H1 (cell line): Measurements from ENCODE around the gene RELL2. TPM values are rescaled to one million over a fixed set of nuclear protein-coding genes. Genes with fewer than 3 reads are reported as not detected.

Experiments used
- CTCF ChIA-PET: fragments of 300-600 bp; sonication (Branson Sonifier 250); formaldehyde crosslinking; loops from one replicate; lab custom pipeline; 2021; ENCODE audit not compliant: partially characterized antibody; lab: Charles Lee
- POLR2A ChIA-PET: fragments of 300-600 bp; sonication (Branson Sonifier 250); formaldehyde crosslinking; loops from one replicate; lab custom pipeline; 2021; ENCODE audit warnings: inconsistent platforms; ENCODE audit not compliant: partially characterized antibody; lab: Charles Lee
- DNase-seq, 2 experiments: peaks; one replicate each; pipeline versions ENCODE4 v3.0.0 to v3.0.0-alpha.2; 2010 to 2022; ENCODE audit warnings: low spot score in 2 of 2, low read depth in 1 of 2, mixed read lengths in 1 of 2
- FAIRE-seq: peaks from 2 replicates; lab custom pipeline; 2011; peaks lifted over from hg19 to GRCh38; lab: Jason Lieb, UNC
- H2AFZ ChIP-seq: 2 replicates; pipeline ENCODE4 v1.8.1; 2012; ENCODE audit warnings: low read length, inconsistent platforms
- H2AK5ac ChIP-seq: 2 replicates; pipeline ENCODE4 v1.6.1; 2013; ENCODE audit warnings: low read depth, low read length
- H2BK120ac ChIP-seq: replicated peaks from 2 replicates; pipeline ENCODE3; 2013; ENCODE audit warnings: low read depth, low read length, inconsistent platforms
- H2BK12ac ChIP-seq: 2 replicates; pipeline ENCODE4 v1.6.1; 2013; ENCODE audit warnings: low read depth, low read length
- H2BK15ac ChIP-seq: 2 replicates; pipeline ENCODE4 v1.6.1; 2013; ENCODE audit warnings: low read length
- H2BK20ac ChIP-seq: 2 replicates; pipeline ENCODE4 v1.6.1; 2013; ENCODE audit warnings: low read length
- H2BK5ac ChIP-seq: 2 replicates; pipeline ENCODE4 v1.6.1; 2013; ENCODE audit warnings: low read depth, low read length
- H3K14ac ChIP-seq: 2 replicates; pipeline ENCODE4 v1.6.1; 2013; ENCODE audit warnings: inconsistent platforms; ENCODE audit not compliant: insufficient read length
- H3K18ac ChIP-seq: 2 replicates; pipeline ENCODE4 v1.6.1; 2013; ENCODE audit warnings: low read length; ENCODE audit errors: extremely low read depth
- H3K23ac ChIP-seq: 2 replicates; pipeline ENCODE4 v1.6.1; 2013; ENCODE audit warnings: inconsistent platforms; ENCODE audit not compliant: insufficient read length
- H3K23me2 ChIP-seq: 2 replicates; pipeline ENCODE4 v1.6.1; 2013; ENCODE audit warnings: low read depth, low read length
- H3K27ac ChIP-seq: 2 replicates; pipeline ENCODE4 v1.6.1; 2011; ENCODE audit warnings: low read depth, low read length, inconsistent platforms
- H3K27me3 ChIP-seq, 4 experiments: replicated peaks in 1 of 4; 1 replicate in 1 of 4; 2 replicates in 3 of 4; pipeline versions ENCODE4 v1.6.1 to v1.8.1; 2011 to 2013; ENCODE audit warnings: low read length in 3 of 4, mild to moderate bottlenecking in 3 of 4, inconsistent platforms in 2 of 4, mixed read lengths in 2 of 4, moderate library complexity in 1 of 4; ENCODE audit not compliant: control insufficient read depth in 3 of 4, insufficient read depth in 3 of 4; ENCODE audit errors: extremely low read depth in 1 of 4
- H3K36me3 ChIP-seq, 4 experiments: 2 replicates each; pipeline versions ENCODE4 v1.6.1 to v1.8.1; 2011 to 2013; ENCODE audit warnings: mild to moderate bottlenecking in 4 of 4, low read length in 3 of 4, moderate library complexity in 2 of 4, control low read depth in 1 of 4, inconsistent platforms in 1 of 4; ENCODE audit not compliant: insufficient read depth in 4 of 4, control insufficient read depth in 2 of 4
- H3K4ac ChIP-seq: replicated peaks from 2 replicates; pipeline ENCODE3; 2013; ENCODE audit warnings: low read length, low read depth, mixed read lengths, inconsistent platforms; ENCODE audit not compliant: insufficient read length
- H3K4me1 ChIP-seq, 4 experiments: replicated peaks in 1 of 4; 1 replicate in 1 of 4; 2 replicates in 3 of 4; pipeline versions ENCODE4 v1.6.1 to v1.8.1; 2011 to 2013; ENCODE audit warnings: low read length in 3 of 4, inconsistent platforms in 2 of 4, mixed read lengths in 1 of 4; ENCODE audit not compliant: insufficient read depth in 4 of 4, control insufficient read depth in 3 of 4
- H3K4me2 ChIP-seq, 2 experiments: 2 replicates each; pipeline versions ENCODE4 v1.6.1 to v1.8.1; 2011 to 2013; ENCODE audit warnings: low read depth in 2 of 2, low read length in 2 of 2, control low read depth in 1 of 2, inconsistent platforms in 1 of 2, mild to moderate bottlenecking in 1 of 2; ENCODE audit not compliant: insufficient read depth in 1 of 2
- H3K4me3 ChIP-seq, 4 experiments: fragments of 200-600, 300-600 bp in 1 of 4; sonication (generic), shearing (Covaris generic), sonication (Bioruptor Twin) in 1 of 4; 2 replicates each; pipeline versions ENCODE4 v1.5.1 to v1.8.1; 2011 to 2016; ENCODE audit warnings: low read length in 4 of 4, low read depth in 3 of 4, control low read depth in 2 of 4, inconsistent platforms in 2 of 4, mild to moderate bottlenecking in 2 of 4, mixed read lengths in 1 of 4, moderate library complexity in 1 of 4; ENCODE audit not compliant: insufficient read depth in 2 of 4; ENCODE audit errors: extremely low read depth in 1 of 4
- H3K56ac ChIP-seq: replicated peaks from 2 replicates; pipeline ENCODE3; 2013; ENCODE audit warnings: low read depth, mild to moderate bottlenecking, mixed read lengths, low read length, inconsistent platforms; ENCODE audit not compliant: insufficient read length
- H3K79me1 ChIP-seq: 2 replicates; pipeline ENCODE4 v1.6.1; 2013; ENCODE audit warnings: low read depth, low read length, control low read depth
- H3K79me2 ChIP-seq, 2 experiments: 2 replicates each; pipeline versions ENCODE4 v1.6.1 to v1.8.1; 2012 to 2013; ENCODE audit warnings: low read length in 2 of 2, mild to moderate bottlenecking in 2 of 2, inconsistent platforms in 1 of 2; ENCODE audit not compliant: insufficient read depth in 2 of 2, control insufficient read depth in 1 of 2
- H3K9ac ChIP-seq, 4 experiments: replicated peaks in 1 of 4; 1 replicate in 1 of 4; 2 replicates in 3 of 4; pipeline versions ENCODE4 v1.6.1 to v1.8.1; 2011 to 2013; ENCODE audit warnings: low read depth in 3 of 4, low read length in 3 of 4, control low read depth in 2 of 4, mild to moderate bottlenecking in 2 of 4, moderate library complexity in 2 of 4, inconsistent platforms in 1 of 4; ENCODE audit errors: extremely low read depth in 1 of 4
- H3K9me3 ChIP-seq, 2 experiments: 2 replicates each; pipeline versions ENCODE4 v1.6.1 to v1.8.1; 2012 to 2013; ENCODE audit warnings: mild to moderate bottlenecking in 2 of 2, moderate library complexity in 2 of 2, control low read depth in 1 of 2, inconsistent platforms in 1 of 2, low read depth in 1 of 2, low read length in 1 of 2, mixed read lengths in 1 of 2; ENCODE audit not compliant: insufficient read depth in 2 of 2
- H4K20me1 ChIP-seq, 2 experiments: replicated peaks in 1 of 2; 2 replicates each; pipeline versions ENCODE3 to v1.8.1; 2011 to 2013; ENCODE audit warnings: inconsistent platforms in 2 of 2, low read length in 2 of 2, mild to moderate bottlenecking in 1 of 2; ENCODE audit not compliant: insufficient read depth in 2 of 2, control insufficient read depth in 1 of 2
- H4K5ac ChIP-seq: 2 replicates; pipeline ENCODE4 v1.6.1; 2013; ENCODE audit warnings: low read length, low read depth, mixed read lengths, inconsistent platforms; ENCODE audit not compliant: insufficient read length
- H4K8ac ChIP-seq: 2 replicates; pipeline ENCODE4 v1.8.0; 2013; ENCODE audit warnings: mild to moderate bottlenecking, moderate library complexity, low read length, inconsistent platforms; ENCODE audit not compliant: insufficient read depth; ENCODE audit errors: extremely low read depth
- H4K91ac ChIP-seq: replicated peaks from 2 replicates; pipeline ENCODE3; 2013; ENCODE audit warnings: low read length, mixed read lengths, inconsistent platforms; ENCODE audit not compliant: insufficient read length
- BCL11A ChIP-seq, 2 experiments: IDR thresholded peaks; one replicate each; pipeline ENCODE4 v1.6.1; 2011; ENCODE audit warnings: low read depth in 2 of 2, low read length in 2 of 2, mild to moderate bottlenecking in 2 of 2
- CTCF ChIP-seq, 3 experiments: IDR thresholded peaks; 1 replicate in 2 of 3; 2 replicates in 1 of 3; pipeline versions ENCODE4 v1.5.1 to v1.6.1; 2011; ENCODE audit warnings: low read length in 3 of 3, mild to moderate bottlenecking in 3 of 3, inconsistent platforms in 2 of 3, low read depth in 1 of 3, moderate library complexity in 1 of 3; ENCODE audit not compliant: insufficient read depth in 1 of 3; ENCODE audit errors: control extremely low read depth in 1 of 3
- EZH2 ChIP-seq: fragments of 200-600 bp; sonication (generic); IDR thresholded peaks from 2 replicates; pipeline ENCODE4 v1.7.1; 2012; ENCODE audit warnings: low read depth, mild to moderate bottlenecking, moderate library complexity, low read length, inconsistent platforms; ENCODE audit not compliant: severe bottlenecking
- GABPA ChIP-seq: IDR thresholded peaks from 2 replicates; pipeline ENCODE4 v1.6.1; 2011; ENCODE audit warnings: mild to moderate bottlenecking, low read length, moderate library complexity, borderline replicate concordance; ENCODE audit not compliant: insufficient read depth
- NANOG ChIP-seq: IDR thresholded peaks from 2 replicates; pipeline ENCODE4 v1.6.1; 2011; ENCODE audit warnings: low read length, low read depth, mild to moderate bottlenecking, inconsistent platforms; ENCODE audit not compliant: insufficient read depth, poor library complexity, severe bottlenecking
- RNF2 ChIP-seq: fragments of 200-900, 300-1000 bp; sonication (generic); IDR thresholded peaks from 2 replicates; pipeline ENCODE4 v1.7.1; 2016; ENCODE audit warnings: borderline replicate concordance, low read depth, mild to moderate bottlenecking, antibody characterized with exemption, low read length; ENCODE audit not compliant: poor library complexity, severe bottlenecking; ENCODE audit errors: missing control alignments
- SIN3A ChIP-seq, 2 experiments: IDR thresholded peaks in 1 of 2; conservative IDR thresholded peaks in 1 of 2; 2 replicates each; pipeline ENCODE4 v1.6.1; 2011 to 2012; ENCODE audit warnings: low read length in 2 of 2, improper control_type of control experiment in 1 of 2, low read depth in 1 of 2, mild to moderate bottlenecking in 1 of 2
- YY1 ChIP-seq: IDR thresholded peaks from 2 replicates; pipeline ENCODE4 v1.6.1; 2011; ENCODE audit warnings: low read depth, mild to moderate bottlenecking, low read length
- WGBS, 2 experiments: shearing (Covaris generic) in 1 of 2; methylation state at CpG; one replicate each; pipeline versions ENCODE4 v1.1.6 to v1.1.7; 2013 to 2015; ENCODE audit warnings: low lambda C conversion rate in 2 of 2, mixed read lengths in 2 of 2, inconsistent platforms in 1 of 2, low coverage in 1 of 2, missing lambda C conversion rate in 1 of 2; ENCODE audit not compliant: insufficient replicate concordance in 2 of 2, insufficient coverage in 1 of 2, insufficient read length in 1 of 2; ENCODE audit errors: extremely low coverage in 1 of 2, missing lambda C conversion rate in 1 of 2; 5-methylcytosine and 5-hydroxymethylcytosine counted together
- polyA plus RNA-seq, 7 experiments: library from polyadenylated mRNA; depleted of rRNA in 3 of 7; stranded (reverse) in 5 of 7; unstranded in 2 of 7; fragments of >200 nt in 5 of 7; fragments of 200-250 nt in 2 of 7; gene quantifications; 1 replicate in 5 of 7; 2 replicates in 1 of 7; 4 replicates in 1 of 7; pipeline versions ENCODE4 v1.2.1 to v1.2.3, GENCODE V29; 2011 to 2013; ENCODE audit warnings: missing spikeins in 2 of 7, mixed read lengths in 2 of 7
- total RNA-seq: library from RNA; stranded (reverse); fragmentation: NEBNext Ultra II Directional; extraction: Animal tissue kit (Norgen Biotek cat#: 25700); gene quantifications from 2 replicates; pipeline ENCODE4 v1.2.1, GENCODE V29; 2021

The RELL2 gene
- total and polyA plus RNA-seq, 2 of the 8 experiments (the other 6 are each of a cell fraction or from before 2014, with no cell fraction given): 18.6 to 23.7 TPM

- H3K4me1 ChIP-seq: no peaks in the 10 kb centered on the region
- FAIRE-seq (peak; percentile 87), DNase-seq (peak; percentile 66 to 94)
- H2BK12ac ChIP-seq: no peak overlapping the region
- no peak overlapping the region for H3K9ac ChIP-seq
- no peak overlapping the region for H3K4me3 ChIP-seq
- H4K8ac ChIP-seq: no peak overlapping the region
- no peak overlapping the region for H2BK120ac ChIP-seq
- H2BK20ac ChIP-seq: no peak overlapping the region
- peaks cover 3 to 26% (median 18%) of the 10 kb centered on the region in 4 experiments; a peak in 6 of 8 replicates for H3K36me3 ChIP-seq
- CTCF ChIA-PET: interaction anchor here (0.6 to 11.0 kb wide), 28 partner anchors 8 to 352 kb away, joined by 3 to 137 read pairs (median 4); partner anchors contain the start of genes ARAP3, FCHSD1, GNPDA1 and HDAC3
- H2BK15ac ChIP-seq: no peak overlapping the region
- WGBS, 2 experiments: 70% methylated on average over 11 of the region's 13 CpGs; no CpG with 5 or more reads in 1 of the 2 experiments
- H3K56ac ChIP-seq: no peak overlapping the region
- H3K79me1 ChIP-seq: no peaks in the 10 kb centered on the region
- H4K5ac ChIP-seq: no peak overlapping the region
- H3K79me2 ChIP-seq: no peaks in the 10 kb centered on the region
- H3K27me3 ChIP-seq: no peaks in the 10 kb centered on the region
- H2BK5ac ChIP-seq: no peak overlapping the region
- H3K4me2 ChIP-seq: no peak overlapping the region
- H4K91ac ChIP-seq: no peak overlapping the region
- no peak overlapping the region for H3K14ac ChIP-seq
- H2AK5ac ChIP-seq: no peak overlapping the region
- H3K18ac ChIP-seq: no peak overlapping the region
- H3K9me3 ChIP-seq: no peaks in the 10 kb centered on the region
- H3K27ac ChIP-seq: no peak overlapping the region
- H3K23me2 ChIP-seq: no peaks in the 10 kb centered on the region
- no peak overlapping the region for H3K23ac ChIP-seq
- H4K20me1 ChIP-seq: no peaks in the 10 kb centered on the region
- POLR2A ChIA-PET: interaction anchor here (0.8 to 1.8 kb wide), 5 partner anchors 11 to 27 kb away, joined by 3 to 5 read pairs (median 3); no protein-coding TSS in a partner anchor
- no peak overlapping the region for H3K4ac ChIP-seq
- no peak overlapping the region for H2AFZ ChIP-seq
- no peak; the same call in 1 of the 2 replicates for TF ChIP-seq YY1
- TF ChIP-seq BCL11A (IDR thresholded peaks at IDR 0.05; ENCODE audit: low read depth in 2 of 2, low read length in 2 of 2): no peak
- no peak for TF ChIP-seq RNF2
- TF ChIP-seq NANOG: no peak
- 0 out of 4 replicates have a peak, but pooled peaks of 1 of the 2 experiments have one; percentile 42 for TF ChIP-seq SIN3A (conservative IDR thresholded peaks at IDR 0.05 in 1 of 2, IDR thresholded peaks at IDR 0.05 in 1 of 2; ENCODE audit: low read depth in 1 of 2, low read length in 2 of 2)
- TF ChIP-seq EZH2: no peak
- peak; percentile 91 to 96 (median 91) for TF ChIP-seq CTCF (IDR thresholded peaks at IDR 0.05; ENCODE audit: control extremely low read depth in 1 of 3, insufficient read depth in 1 of 3, low read depth in 1 of 3, low read length in 3 of 3)
- no peak for TF ChIP-seq GABPA
Measured at GRCh38 chr5:141664733-141665461, 28.1 kb downstream of the RELL2 start.
